GM19099 (cell line): ENCODE data around the gene SLC9A9.

Source experiments
- POLR2A ChIP-seq: IDR thresholded peaks from 3 replicates; pipeline ENCODE4 v1.6.1; 2011; ENCODE audit warnings: low read depth; ENCODE audit not compliant: insufficient read length; ENCODE audit errors: extremely low read depth

Gene SLC9A9

DNA sequence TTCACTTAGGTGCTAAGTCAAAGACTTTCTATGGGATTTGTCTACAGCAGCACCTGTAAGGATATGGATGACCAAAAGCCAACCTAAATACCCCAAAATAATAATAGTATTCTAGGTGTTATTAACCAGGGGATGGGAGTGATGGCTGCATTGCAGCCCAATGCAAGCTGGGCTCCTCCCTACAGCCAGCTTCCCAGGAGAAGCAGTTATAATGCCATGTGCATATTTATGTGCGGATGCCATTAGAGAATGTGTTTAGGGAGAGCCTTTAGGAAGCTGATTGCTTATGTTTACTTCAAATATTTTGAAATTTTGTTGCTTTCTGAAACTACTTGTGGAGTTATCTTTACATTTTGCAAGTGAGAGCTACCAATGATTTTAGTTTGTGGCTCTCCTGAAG is 491.4 kb downstream of the SLC9A9 start:
- TF ChIP-seq POLR2A = no peak

DNA sequence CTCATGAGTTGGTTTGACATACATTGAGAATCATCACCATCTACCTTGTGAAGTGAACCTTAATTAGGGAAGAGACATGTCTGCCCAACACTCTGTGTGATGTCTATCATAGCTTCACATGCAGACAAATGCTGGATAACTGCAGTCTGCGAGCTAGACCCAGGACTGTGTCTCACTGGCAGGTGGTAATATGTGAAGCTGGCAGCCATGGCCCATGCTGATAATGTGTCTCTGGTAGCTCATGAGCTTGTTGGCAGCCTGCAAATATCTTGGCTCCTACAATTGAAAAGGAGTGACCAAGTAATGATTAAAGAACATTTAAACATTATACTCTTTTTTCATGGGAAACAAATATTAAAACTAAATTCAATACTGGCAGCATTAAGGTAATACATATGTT is 493.9 kb downstream of the SLC9A9 start:
- no peak for TF ChIP-seq POLR2A

DNA sequence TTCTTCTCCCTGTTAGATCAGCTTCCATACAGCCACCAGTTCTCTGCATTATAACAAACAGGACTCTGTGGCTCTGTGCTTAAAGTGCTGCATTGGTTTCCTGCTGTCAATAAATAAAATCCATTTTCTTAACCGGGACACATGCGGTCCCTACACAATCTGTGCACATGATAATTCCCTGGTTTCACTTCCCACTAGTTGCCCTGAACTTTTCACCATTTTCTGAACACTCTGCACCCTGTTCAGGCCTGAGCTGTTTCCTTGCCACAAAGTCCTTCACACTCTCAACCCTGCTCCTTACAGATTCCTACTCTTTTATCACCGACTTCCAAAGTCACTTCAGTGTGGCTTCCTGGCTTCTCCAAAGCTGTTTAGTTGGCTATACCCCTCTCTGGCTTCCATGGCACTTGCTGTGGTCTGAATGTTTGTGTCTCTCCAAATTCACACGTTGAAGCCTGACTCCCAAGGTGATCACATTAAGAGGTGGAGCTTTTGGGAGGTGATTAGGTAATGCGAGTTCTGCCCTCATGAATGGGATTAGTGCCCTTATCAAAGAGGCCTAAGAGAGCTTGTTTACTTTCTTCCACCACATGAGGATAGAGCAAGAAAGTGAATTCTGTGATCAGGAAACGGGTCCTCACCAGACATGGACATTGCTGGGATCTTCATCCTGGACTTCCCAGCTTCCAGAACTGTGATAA is 495.3 kb downstream of the SLC9A9 start:
- no peak for TF ChIP-seq POLR2A

DNA sequence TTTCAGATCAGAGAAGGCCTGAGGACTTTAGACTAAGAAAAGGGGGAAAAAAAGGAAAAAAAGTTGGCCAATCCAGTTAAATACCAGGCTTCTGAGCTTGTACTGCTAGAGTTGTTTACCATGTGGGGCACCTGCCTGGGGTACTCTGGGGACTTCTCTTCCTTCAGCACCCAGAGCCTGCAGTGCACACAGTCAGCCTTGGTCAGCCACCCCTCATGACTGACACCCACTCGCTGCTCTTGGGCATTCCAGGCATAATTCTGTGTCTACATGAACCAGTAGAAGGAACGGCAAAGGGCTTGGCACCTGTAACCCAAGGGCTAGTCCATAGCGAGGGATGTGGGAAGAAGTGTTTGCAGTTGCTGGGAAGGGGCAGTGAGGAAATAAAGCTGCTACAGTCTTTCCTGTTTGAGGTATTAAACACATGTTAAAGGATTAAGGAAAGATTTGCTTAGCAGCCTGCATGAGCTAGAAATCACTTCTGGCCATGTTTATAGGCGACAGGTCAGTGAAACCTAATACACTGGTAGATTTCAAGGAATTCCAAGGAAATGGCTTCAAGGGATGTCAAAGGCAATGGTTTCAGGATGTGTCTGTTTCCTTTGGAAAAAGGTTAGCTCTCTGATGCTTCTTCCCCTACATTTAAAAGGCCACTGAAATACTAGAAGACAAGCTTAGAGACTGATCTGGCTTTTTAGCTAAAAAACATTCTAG is 496.2 kb downstream of the SLC9A9 start:
- no peak for TF ChIP-seq POLR2A

DNA sequence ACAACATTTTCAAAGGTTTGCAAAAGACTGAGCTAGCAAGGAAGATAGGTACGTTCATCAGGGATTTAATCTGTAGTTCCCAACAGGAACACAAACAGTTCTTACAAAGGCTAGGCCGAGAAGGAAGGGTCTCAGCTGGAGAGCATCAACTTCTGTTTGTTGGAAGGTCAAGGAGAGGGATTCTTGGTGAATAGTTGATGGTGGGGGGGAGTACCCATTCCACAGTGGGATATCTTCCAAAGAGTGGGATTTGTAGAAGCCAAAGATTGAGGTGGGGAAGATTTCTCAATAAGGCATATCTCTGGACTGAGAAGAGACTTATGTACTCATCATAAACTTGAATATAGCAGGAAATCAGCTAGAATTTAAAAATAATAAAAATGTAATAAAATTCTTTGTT is 496.9 kb downstream of the SLC9A9 start:
- TF ChIP-seq POLR2A = no peak

DNA sequence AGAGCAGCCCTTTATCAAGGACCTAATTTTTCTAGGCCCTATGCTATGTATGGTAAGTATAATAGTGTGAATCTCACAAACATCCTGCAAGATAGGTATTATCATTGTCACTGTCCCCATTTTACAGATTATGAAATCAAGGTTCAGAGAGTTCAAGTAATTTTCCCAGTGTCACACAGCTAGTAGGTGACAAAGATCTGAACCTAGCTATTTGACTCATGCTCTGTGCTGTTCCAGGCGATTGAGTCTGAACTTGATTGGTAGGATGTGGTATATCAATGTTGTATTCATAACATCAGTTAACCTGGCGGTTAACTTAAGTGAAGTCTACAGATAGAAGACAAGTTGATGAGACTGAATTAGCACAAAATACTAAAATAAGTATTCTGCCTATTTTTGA is 498.8 kb downstream of the SLC9A9 start:
- no peak for TF ChIP-seq POLR2A

DNA sequence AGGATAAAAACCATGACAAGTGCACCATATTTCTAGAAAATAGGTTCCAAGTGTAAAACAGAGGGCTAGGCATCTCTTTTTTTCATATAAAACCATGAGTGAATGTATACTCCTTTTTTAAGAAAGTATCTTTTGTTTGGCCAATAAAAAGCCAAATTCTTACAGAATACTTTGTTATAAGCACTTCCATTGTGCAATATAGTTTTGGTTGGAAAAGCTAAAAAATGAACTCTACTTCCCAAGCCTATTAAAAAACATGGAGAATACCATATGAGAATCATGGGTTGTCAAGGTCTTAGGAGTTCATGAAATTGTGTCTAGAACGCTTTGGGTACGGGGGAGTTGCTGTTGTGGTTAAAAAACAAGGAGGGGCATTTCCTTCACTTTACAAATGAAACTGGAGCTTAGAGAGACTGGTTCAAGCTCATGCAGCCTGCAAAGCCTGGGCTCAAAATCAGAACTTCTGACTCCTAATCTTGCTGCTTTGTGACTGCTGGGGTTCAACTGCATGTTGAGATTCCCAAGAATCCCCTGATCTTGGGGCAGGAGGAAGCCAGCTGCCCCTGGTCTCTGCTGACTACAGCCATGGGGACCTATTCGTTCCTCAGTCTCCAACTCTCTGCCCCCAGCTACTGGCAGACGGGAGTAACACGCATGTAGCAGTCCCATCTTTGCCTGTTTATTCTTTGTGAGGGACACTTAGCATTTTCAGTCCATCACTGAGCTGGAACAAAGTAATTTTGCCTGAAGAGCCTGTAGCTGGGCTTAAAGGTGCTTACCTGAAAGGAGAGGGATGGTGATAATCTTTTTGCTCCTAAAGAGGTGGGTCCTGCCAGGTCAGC is 499.6 kb downstream of the SLC9A9 start:
- TF ChIP-seq POLR2A = no peak

DNA sequence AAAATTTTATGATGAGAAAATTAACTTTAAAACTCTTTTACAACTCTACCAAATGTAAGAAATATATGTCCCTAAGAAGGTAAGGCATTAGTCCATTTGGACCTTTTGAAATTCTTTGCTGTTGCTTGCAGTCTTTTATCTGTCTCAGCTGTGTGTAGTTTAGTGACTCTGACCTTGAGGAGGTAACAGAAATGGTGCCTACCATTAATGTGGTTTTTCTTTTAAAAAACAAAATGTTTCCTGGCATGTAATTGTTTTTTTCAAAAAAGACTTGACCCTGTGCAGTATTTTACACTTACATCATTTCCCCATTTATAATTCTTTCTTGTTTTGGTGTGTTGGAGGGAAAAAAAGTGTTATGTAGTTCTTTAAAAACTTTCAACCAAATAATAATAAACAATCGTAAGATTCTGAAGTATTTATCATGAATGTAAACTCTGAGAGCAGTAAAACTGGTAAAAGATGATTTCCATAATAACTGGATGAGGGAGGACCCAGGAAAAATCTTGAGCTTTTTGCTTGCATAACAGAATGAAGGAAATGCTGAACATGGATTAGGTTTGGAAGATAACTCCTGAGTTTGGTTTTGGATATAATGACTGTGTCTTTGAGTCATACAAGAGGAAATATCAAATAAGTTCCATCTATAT is 503.6 kb downstream of the SLC9A9 start:
- TF ChIP-seq POLR2A = no peak

DNA sequence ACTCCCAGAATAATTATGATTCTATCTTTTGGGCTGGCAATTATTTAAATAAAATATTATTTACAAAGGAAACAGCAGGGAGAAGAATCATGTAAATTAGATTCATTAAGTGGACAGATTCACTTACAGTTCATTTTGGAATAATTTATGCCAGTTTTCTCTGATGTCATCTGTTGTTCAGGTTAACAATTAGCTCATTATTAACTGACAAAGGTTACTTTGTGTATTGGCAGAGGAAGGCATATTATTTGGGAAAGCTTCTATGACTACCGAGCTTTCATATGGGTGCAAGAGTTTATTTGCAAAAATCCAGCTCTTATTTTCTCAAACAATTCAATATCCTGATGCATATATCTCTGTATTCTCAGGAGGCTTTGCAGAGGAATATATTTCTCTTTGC is 504.3 kb downstream of the SLC9A9 start:
- TF ChIP-seq POLR2A = no peak

DNA sequence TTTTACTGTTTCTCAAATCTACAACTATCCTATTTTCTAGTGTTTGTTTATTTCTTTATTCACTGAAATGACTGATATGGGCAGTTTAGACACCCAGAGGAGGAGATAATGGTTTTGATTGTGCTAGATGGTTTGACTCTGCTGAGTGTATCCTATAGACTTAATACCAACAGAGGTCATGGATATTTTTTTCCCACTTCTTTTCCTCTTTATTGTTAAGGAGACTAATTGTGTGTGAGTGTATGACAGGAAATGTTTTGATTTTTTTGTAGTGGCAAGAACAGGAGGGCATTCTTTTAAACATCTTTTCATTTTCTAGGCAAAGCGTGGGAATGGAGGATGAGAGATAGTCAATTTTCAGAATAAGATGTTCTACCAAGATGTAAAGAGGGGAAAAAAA is 505.2 kb downstream of the SLC9A9 start:
- TF ChIP-seq POLR2A = no peak

DNA sequence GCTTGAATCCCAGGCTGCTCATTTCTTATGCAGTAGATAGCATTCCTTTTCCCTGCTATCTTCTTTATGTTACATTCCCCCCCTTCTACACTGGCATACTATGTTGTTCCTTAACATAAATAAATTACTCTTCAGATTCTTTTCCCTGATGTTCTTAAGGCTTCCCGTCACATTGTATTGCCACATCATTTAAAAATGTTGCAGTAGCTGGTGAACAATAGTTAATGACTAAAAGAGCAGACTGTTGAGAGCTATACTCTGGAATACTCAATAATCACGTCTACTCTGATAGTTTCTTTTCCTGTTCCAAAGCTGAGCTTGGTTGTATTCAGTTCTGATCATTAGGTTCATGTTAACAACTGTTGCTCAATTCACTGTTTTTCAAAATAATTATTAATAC is 508.8 kb downstream of the SLC9A9 start:
- TF ChIP-seq POLR2A = no peak

DNA sequence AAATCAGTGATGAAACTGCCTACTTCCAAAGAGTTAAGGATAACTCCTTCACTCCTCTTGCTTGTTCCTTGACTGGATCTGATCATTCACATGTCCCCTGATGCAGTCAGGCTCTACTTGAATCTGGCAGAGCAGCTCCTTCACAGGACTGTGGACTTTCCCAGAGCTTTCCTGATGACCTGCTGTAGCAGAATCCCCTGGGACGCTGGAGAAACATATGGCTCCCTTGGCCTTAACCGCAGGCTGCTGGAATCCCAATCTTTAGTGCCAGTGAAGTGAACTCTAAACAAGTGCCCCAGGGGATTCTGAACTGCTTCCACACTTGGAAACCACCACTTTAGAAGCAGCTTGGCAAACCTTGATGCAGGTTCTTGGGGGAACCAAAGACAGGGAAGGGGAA is 510.9 kb downstream of the SLC9A9 start:
- no peak for TF ChIP-seq POLR2A

DNA sequence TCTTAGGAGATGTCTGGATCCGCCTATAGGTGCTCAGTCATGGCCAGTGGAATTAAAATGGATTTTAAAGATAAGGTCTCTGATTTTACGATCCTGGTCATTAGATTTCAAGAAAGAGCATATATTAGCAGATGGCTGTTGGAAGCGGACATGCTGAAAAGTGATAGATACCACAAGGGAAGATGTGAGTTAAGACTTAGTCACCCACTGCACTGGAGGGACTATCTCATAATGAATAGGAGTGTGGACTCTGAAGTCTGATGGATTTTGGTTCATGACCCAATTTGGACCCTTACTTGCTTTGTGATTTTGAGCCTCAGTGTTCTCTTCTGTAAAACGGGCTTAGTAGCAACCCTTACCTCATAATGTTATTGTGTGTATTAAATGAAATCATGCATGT is 514.0 kb downstream of the SLC9A9 start:
- no peak for TF ChIP-seq POLR2A

DNA sequence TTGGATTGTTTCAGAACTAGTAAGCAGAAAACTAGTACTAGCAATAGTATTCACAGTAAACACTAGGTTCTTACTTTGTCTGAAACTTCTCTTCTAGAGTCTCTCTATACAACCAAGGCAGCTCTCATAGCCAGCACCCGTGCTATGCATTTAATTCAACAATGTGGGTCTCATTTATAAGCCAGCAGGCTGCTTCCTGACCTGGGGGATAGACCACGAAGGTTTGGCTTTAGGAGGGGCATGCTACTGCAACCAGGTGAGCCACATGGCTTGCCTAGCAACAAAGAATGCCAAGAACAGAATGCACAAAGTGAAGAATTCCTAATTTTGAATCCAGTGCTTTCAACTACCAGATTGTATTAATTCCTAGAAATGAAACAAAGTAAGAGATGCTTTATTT is 514.9 kb downstream of the SLC9A9 start:
- no peak for TF ChIP-seq POLR2A

DNA sequence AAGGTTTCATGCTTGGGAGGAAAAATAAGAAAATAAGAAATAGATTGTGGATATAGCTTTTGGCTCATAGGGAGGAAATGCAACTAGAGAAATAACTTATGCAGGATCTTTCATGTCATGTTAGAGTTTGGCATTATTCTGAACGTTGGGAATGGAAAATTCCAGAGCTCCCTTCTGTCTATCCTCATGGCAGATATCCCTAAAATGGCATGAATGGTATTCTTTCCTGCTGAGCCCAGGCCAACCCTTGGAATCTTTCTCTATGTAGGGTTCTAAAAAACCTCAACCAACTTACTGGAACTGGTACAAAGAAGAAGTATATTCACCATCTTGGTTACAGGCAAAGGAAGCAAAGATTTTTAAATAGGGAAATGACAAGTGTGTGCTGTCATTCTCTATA is 516.2 kb downstream of the SLC9A9 start:
- TF ChIP-seq POLR2A = no peak

DNA sequence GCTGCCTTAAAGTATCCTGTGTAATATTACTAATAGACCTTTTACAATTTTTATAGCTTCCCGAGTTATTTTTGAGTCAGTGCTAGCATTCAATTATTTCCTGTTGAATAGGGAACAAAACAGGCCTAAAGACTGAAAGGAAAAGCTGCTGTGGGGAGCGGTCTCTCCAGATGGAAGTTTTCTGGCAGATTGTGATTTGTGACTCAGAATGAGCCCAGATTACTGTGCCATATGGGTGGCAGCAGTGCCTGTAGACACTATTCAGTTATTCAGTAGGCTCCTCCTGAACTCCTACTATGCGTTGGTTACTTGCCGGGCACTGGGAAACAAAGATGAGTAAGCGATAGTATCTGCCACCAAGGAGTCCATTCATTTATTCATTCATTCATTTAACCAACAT is 516.9 kb downstream of the SLC9A9 start:
- TF ChIP-seq POLR2A = no peak

DNA sequence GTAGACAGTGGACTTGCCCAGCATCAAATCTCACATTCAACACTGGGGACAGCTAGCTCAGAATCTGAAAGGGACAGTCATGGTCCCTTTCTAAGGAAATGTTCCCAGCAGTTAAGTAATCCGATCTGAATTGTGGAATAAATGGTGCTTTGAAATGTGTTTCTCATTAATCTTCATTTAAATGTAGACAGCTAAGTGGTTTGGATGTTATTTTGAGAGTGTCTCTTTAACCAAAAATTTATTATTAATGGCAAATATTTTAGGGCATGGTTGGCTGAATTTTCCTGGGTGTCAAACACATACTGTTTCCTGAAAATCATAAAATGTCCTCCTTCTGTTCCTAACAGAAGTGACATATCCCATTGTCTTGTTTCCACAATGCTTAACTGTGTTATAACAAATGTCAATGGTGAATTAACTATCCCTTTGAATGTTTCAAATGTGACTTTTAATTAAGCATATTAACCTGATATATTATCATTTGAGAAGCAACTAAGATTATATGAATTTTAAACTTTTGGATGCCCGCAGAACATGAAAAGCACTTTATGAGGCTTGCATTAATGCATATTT is 517.9 kb downstream of the SLC9A9 start:
- no peak for TF ChIP-seq POLR2A
